LNCaP clone FGC (cell line): ENCODE data around the gene SLC38A10.

ENCODE experiments used
- DNase-seq: peaks from one replicate; pipeline ENCODE4 v3.0.0-alpha.2; 2011; ENCODE audit warnings: low read depth
- H3K4me3 ChIP-seq: 2 replicates; pipeline ENCODE4 v1.5.1; 2011; ENCODE audit warnings: mild to moderate bottlenecking, low read depth, low read length, control low read depth
- TF ChIP-seq, protein P1 (sequence below): IDR thresholded peaks from 2 replicates; pipeline ENCODE4 v1.5.1; 2012; ENCODE audit warnings: mild to moderate bottlenecking; ENCODE audit not compliant: control insufficient read depth, insufficient read depth; ENCODE audit errors: extremely low read depth

Gene SLC38A10

DNA sequence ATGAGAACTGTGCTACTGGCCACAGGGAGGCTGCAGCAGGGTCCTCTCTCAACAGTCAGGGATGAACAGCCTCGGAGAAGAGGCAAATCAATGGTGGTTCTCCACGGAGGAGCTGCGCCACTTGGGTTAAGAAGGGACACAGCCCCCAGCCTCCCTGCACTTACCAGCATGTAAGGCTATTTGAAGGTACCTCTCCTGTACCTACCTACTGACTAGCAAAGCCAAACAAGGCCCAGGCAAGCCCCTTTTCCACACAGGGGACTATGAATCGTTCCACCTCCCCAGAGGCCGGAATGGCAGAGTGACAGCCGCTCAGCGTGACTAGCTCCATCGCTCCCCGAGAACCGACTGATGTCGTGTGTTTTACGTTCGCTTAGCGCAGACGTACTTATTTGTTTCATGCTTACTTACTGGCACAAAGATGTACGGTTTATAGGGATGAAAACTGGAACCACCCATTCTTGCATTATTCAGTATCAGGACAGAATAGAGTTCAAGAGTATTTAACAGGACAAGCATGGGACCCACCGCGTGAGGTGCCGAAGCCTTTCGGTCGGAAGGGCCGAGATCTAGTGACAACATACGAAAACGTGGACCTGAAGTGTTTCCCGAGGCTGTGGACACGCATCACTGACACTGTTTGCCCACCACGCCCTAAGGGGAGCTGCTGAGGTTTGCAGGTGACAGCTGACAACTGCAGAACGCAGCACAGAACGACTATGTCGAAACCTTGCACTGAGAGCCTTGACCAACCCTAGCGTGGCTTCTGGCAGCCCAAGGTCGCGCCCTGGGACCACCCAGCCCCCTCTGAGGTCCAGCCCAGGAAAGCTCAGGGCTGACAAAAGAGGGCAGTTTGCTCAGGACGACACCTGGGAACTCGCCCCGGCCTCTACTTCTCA lies 57.3 kb downstream of the SLC38A10 start:
- H3K4me3 ChIP-seq = peak overlapping the region; percentile 96
- DNase-seq = no peak
- TF ChIP-seq, protein P1, sequence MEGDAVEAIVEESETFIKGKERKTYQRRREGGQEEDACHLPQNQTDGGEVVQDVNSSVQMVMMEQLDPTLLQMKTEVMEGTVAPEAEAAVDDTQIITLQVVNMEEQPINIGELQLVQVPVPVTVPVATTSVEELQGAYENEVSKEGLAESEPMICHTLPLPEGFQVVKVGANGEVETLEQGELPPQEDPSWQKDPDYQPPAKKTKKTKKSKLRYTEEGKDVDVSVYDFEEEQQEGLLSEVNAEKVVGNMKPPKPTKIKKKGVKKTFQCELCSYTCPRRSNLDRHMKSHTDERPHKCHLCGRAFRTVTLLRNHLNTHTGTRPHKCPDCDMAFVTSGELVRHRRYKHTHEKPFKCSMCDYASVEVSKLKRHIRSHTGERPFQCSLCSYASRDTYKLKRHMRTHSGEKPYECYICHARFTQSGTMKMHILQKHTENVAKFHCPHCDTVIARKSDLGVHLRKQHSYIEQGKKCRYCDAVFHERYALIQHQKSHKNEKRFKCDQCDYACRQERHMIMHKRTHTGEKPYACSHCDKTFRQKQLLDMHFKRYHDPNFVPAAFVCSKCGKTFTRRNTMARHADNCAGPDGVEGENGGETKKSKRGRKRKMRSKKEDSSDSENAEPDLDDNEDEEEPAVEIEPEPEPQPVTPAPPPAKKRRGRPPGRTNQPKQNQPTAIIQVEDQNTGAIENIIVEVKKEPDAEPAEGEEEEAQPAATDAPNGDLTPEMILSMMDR = no peak

DNA sequence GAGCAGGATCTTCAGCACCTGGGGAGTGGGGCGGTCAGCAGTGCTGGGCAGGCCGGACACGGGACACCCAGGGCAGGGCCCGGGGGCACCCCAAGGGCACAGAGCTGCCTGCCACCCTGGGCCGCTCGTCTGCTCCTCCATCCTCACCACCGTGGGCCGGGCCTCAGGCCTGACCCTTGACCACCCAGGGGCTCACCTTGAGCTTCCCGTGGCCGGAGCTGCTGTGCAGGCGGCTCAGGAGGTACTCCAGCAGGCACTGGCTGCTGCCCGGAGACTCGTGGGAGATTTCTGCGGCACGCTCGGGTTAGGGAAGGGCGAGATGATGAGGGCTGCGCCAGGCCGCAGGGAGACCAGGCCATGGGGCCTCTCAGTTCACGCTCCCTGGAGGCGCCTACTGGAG lies 58.3 kb downstream of the SLC38A10 start:
- no peak for DNase-seq
- H3K4me3 ChIP-seq = no peak overlapping the region
- TF ChIP-seq, protein P1 = no peak

DNA sequence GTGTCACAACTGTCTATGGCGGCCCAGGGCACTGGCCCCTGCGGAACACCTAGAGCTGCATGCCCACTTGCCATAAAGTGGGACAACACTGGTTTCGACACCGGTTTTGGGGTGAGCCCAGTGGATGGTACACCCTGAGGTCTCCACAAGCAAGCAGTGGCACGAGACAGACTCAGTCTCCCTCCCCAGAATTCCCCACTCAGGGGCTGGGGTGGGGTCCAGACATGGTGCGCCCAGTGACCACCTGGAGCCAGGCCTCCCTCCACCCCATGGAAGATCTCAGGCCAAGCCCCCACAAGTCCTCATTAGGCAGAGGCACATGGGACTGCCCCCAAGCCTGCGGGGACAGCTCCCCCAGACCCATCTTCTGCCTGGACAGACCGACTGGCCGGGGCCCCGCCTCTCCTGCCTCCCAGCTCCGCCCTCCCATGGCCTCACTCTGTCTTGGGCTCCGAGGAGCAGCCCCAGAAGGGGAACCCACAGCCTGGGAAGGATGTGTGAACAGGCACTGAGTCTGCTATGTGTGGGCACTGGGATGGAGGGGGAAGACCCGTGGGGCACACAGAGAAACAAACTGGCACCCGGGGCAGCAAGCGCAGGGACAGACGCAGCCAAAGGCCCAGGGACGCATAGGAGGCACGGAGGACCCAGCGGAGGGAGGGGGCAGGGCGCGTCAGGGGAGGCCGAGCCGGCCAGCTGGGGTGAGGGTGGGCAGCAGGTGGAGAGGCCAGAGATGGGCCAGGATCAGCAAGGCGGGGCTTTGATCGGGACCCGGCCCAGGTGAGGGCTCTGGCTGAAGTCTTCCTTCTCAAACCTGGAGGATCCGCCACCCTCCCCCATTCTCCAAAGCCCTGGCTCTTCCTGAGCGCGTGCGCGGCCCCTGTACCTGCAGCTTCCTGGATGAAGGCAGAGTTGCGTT lies 59.0 kb downstream of the SLC38A10 start:
- no peak overlapping the region for H3K4me3 ChIP-seq
- TF ChIP-seq, protein P1 = no peak
- no peak for DNase-seq

- H3K4me3 ChIP-seq = no peak overlapping the region
- TF ChIP-seq, protein P1 = no peak
- no peak for DNase-seq
Observed at GRCh38 chr17:81234940-81235821, 59.9 kb downstream of the SLC38A10 start.

- TF ChIP-seq, protein P1 = no peak
- H3K4me3 ChIP-seq = no peak overlapping the region
- no peak for DNase-seq
Observed at GRCh38 chr17:81234506-81234855, 60.6 kb downstream of the SLC38A10 start.

- no peak overlapping the region for H3K4me3 ChIP-seq
- TF ChIP-seq, protein P1 = no peak
Observed at GRCh38 chr17:81233811-81234505, 61.1 kb downstream of the SLC38A10 start.

More at GRCh38 chr17:81233811-81234505, 61.1 kb downstream of the SLC38A10 start:
- DNase-seq = no peak
